Hematopoietic multipotent progenitor cell treated with erythropoietin and hydrocortisone succinate and interleukin-3 and kit ligand, for 6 days (in vitro differentiated cells): ENCODE measurements around the gene KRTAP10-12.

Source experiments
- DNase-seq: peaks from one replicate; pipeline ENCODE4 v3.0.0-alpha.2; 2015

Gene KRTAP10-12

GRCh38 chr21:44699502-44700001 lies 2.6 kb downstream of the KRTAP10-12 start:
- DNase-seq: no peak

- DNase-seq: no peak
Observed at GRCh38 chr21:44700101-44701022, 3.4 kb downstream of the KRTAP10-12 start.

GRCh38 chr21:44701023-44701400 lies 4.0 kb downstream of the KRTAP10-12 start:
- DNase-seq: no peak

- DNase-seq: no peak
Observed at GRCh38 chr21:44701541-44701940, 4.6 kb downstream of the KRTAP10-12 start.

GRCh38 chr21:44702111-44702972 lies 5.4 kb downstream of the KRTAP10-12 start:
- no peak for DNase-seq

- DNase-seq: no peak
Observed at GRCh38 chr21:44702973-44703730, 6.2 kb downstream of the KRTAP10-12 start.

GRCh38 chr21:44703731-44704635 lies 7.0 kb downstream of the KRTAP10-12 start:
- no peak for DNase-seq

- DNase-seq: no peak
Observed at GRCh38 chr21:44704636-44705001, 7.6 kb downstream of the KRTAP10-12 start.

GRCh38 chr21:44706026-44706705 lies 9.2 kb downstream of the KRTAP10-12 start:
- no peak for DNase-seq

GRCh38 chr21:44706706-44707581 lies 10.0 kb downstream of the KRTAP10-12 start:
- DNase-seq: no peak

GRCh38 chr21:44708213-44708865 lies 11.4 kb downstream of the KRTAP10-12 start:
- no peak for DNase-seq

GRCh38 chr21:44708866-44709425 lies 12.0 kb downstream of the KRTAP10-12 start:
- DNase-seq: no peak

- DNase-seq: peak; percentile 19
Observed at GRCh38 chr21:44709426-44710293, 12.7 kb downstream of the KRTAP10-12 start.

- DNase-seq: no peak
Observed at GRCh38 chr21:44710294-44710665, 13.3 kb downstream of the KRTAP10-12 start.

- DNase-seq: no peak
Observed at GRCh38 chr21:44710756-44711326, 13.9 kb downstream of the KRTAP10-12 start.

GRCh38 chr21:44711327-44712202 lies 14.6 kb downstream of the KRTAP10-12 start, which contains the start of gene TSPEAR:
TSPEAR (minus strand) TSS chr21:44711572; CDS start chr21:44711514, 58 bp downstream.
- no peak for DNase-seq
